GM18951 (cell line): ENCODE measurements around the gene CYTH3.
A peak's percentile ranks its signal among the peaks of the same experiment; 100 is the strongest.
"Not testable (repeated sequence)": the region's sequence is repeated elsewhere in the genome, so short reads cannot be mapped to it uniquely, and the experiment has no call there.

Experiments
- POLR2A ChIP-seq: IDR thresholded peaks from 4 replicates; pipeline ENCODE4 v1.6.1; 2011; ENCODE audit warnings: mild to moderate bottlenecking; ENCODE audit not compliant: insufficient read length, insufficient read depth; ENCODE audit errors: extremely low read depth
- in situ Hi-C: fragments of 300-500 bp; cut with MboI; formaldehyde crosslinking; loops from one replicate; pipeline ENCODE4 v1.12.0; 2022; ENCODE audit warnings: low sequenced_read_pairs, mixed read lengths, inconsistent platforms; ENCODE audit not compliant: unreplicated experiment

The CYTH3 gene

GRCh38 chr7:6272481-6273323 is at the start of gene CYTH3:
TSS of gene CYTH3 (minus strand) at chr7:6272624. CDS start at chr7:6272507, 117 bp downstream.
- in situ Hi-C loops = no loop called here

GRCh38 chr7:6320791-6321190 is 48.4 kb upstream of the CYTH3 start:
- no peak for TF ChIP-seq POLR2A
- in situ Hi-C loops = no loop called here

More at GRCh38 chr7:6272481-6273323, at the start of gene CYTH3:
- peak; percentile 75 for TF ChIP-seq POLR2A

GRCh38 chr7:6317797-6318438 is 45.5 kb upstream of the CYTH3 start:
- no peak for TF ChIP-seq POLR2A
- in situ Hi-C loops = no loop called here

GRCh38 chr7:6316226-6316625 is 43.8 kb upstream of the CYTH3 start:
- in situ Hi-C loops = no loop called here
- no peak for TF ChIP-seq POLR2A

- in situ Hi-C loops = no loop called here
- no peak for TF ChIP-seq POLR2A
These were observed 43.3 kb upstream of the CYTH3 start for GRCh38 chr7:6315746-6316145.

GRCh38 chr7:6310271-6310993 is 38.0 kb upstream of the CYTH3 start:
- in situ Hi-C loops = no loop called here

GRCh38 chr7:6307762-6308161 is 35.3 kb upstream of the CYTH3 start:
- no peak for TF ChIP-seq POLR2A
- in situ Hi-C loops = no loop called here

More at GRCh38 chr7:6310271-6310993, 38.0 kb upstream of the CYTH3 start:
- no peak for TF ChIP-seq POLR2A

- in situ Hi-C loops = no loop called here
- no peak for TF ChIP-seq POLR2A
These were observed 34.0 kb upstream of the CYTH3 start for GRCh38 chr7:6306471-6306870.

GRCh38 chr7:6305330-6305729 is 32.9 kb upstream of the CYTH3 start:
- in situ Hi-C loops = no loop called here
- TF ChIP-seq POLR2A = no peak

- in situ Hi-C loops = not testable (repeated sequence)
These were observed 29.0 kb upstream of the CYTH3 start for GRCh38 chr7:6301446-6301845.

GRCh38 chr7:6299774-6300173 is 27.4 kb upstream of the CYTH3 start:
- TF ChIP-seq POLR2A = no peak

GRCh38 chr7:6294839-6295238 is 22.4 kb upstream of the CYTH3 start:
- in situ Hi-C loops = no loop called here
- no peak for TF ChIP-seq POLR2A

More at GRCh38 chr7:6299774-6300173, 27.4 kb upstream of the CYTH3 start:
- in situ Hi-C loops = no loop called here

- in situ Hi-C loops = no loop called here
- TF ChIP-seq POLR2A = no peak
These were observed 20.8 kb upstream of the CYTH3 start for GRCh38 chr7:6293202-6293601.

- in situ Hi-C loops = not testable (repeated sequence)
These were observed 19.5 kb upstream of the CYTH3 start for GRCh38 chr7:6291941-6292340.
